ENCODE measurements around the gene SCAPER.

DNA sequence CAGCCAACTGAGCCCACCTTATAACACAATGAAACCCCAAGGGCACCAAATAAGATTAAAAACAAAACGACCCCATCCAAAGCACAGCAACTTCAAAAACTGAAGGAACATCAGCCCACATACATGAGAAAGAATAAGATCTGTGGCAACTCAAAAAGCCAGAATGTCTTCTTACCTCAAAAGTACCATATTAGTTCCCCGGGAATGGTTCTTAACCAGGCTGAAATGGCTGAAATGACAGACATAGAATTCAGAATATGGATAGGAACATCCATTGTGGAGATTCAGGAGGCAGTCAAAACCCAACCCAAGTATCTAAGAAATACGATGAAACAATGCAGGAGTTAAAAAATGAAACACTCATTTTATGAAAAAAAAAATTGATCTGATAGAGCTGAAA lies 222.3 kb downstream of the SCAPER start:
- TF ChIP-seq, protein P1, sequence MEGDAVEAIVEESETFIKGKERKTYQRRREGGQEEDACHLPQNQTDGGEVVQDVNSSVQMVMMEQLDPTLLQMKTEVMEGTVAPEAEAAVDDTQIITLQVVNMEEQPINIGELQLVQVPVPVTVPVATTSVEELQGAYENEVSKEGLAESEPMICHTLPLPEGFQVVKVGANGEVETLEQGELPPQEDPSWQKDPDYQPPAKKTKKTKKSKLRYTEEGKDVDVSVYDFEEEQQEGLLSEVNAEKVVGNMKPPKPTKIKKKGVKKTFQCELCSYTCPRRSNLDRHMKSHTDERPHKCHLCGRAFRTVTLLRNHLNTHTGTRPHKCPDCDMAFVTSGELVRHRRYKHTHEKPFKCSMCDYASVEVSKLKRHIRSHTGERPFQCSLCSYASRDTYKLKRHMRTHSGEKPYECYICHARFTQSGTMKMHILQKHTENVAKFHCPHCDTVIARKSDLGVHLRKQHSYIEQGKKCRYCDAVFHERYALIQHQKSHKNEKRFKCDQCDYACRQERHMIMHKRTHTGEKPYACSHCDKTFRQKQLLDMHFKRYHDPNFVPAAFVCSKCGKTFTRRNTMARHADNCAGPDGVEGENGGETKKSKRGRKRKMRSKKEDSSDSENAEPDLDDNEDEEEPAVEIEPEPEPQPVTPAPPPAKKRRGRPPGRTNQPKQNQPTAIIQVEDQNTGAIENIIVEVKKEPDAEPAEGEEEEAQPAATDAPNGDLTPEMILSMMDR (IDR thresholded peaks at IDR 0.05): no peak
- TF ChIP-seq, protein P2, sequence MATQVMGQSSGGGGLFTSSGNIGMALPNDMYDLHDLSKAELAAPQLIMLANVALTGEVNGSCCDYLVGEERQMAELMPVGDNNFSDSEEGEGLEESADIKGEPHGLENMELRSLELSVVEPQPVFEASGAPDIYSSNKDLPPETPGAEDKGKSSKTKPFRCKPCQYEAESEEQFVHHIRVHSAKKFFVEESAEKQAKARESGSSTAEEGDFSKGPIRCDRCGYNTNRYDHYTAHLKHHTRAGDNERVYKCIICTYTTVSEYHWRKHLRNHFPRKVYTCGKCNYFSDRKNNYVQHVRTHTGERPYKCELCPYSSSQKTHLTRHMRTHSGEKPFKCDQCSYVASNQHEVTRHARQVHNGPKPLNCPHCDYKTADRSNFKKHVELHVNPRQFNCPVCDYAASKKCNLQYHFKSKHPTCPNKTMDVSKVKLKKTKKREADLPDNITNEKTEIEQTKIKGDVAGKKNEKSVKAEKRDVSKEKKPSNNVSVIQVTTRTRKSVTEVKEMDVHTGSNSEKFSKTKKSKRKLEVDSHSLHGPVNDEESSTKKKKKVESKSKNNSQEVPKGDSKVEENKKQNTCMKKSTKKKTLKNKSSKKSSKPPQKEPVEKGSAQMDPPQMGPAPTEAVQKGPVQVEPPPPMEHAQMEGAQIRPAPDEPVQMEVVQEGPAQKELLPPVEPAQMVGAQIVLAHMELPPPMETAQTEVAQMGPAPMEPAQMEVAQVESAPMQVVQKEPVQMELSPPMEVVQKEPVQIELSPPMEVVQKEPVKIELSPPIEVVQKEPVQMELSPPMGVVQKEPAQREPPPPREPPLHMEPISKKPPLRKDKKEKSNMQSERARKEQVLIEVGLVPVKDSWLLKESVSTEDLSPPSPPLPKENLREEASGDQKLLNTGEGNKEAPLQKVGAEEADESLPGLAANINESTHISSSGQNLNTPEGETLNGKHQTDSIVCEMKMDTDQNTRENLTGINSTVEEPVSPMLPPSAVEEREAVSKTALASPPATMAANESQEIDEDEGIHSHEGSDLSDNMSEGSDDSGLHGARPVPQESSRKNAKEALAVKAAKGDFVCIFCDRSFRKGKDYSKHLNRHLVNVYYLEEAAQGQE (IDR thresholded peaks at IDR 0.05; ENCODE audit: insufficient read depth in 1 of 2, low read depth in 2 of 2, low read length in 1 of 2): no peak
- no peak for TF ChIP-seq SIN3A (IDR thresholded peaks at IDR 0.05; ENCODE audit: borderline replicate concordance, insufficient read depth, low read depth, low read length)
